ENCODE data around the gene EFNA5. TPM values are rescaled to one million over a fixed set of nuclear protein-coding genes. Genes with fewer than 3 reads are reported as not detected.

Gene EFNA5
- total RNA-seq, 1 donor from 2014 or later, result 38.9 TPM

- Mint-ChIP-seq H3K9me3 (ENCODE audit: low read depth) (no peaks in the 10 kb centered on the region), H3K27me3 (ENCODE audit: low read depth) (no peaks in the 10 kb centered on the region), H3K4me1 (ENCODE audit: low read depth) (peaks cover 33% of the 10 kb centered on the region), H3K27ac (ENCODE audit: unreplicated experiment) (no peak overlapping the region), H3K4me3 (ENCODE audit: unreplicated experiment) (no peak overlapping the region), H3K36me3 (ENCODE audit: low read depth) (no peaks in the 10 kb centered on the region)
- DNase-seq (ENCODE audit: low spot score), result no peak
- no peak for TF ChIP-seq CTCF (IDR thresholded peaks at IDR 0.05)
These were observed 5.6 kb downstream of the EFNA5 start for GRCh38 chr5:107665036-107665570.

GRCh38 chr5:107663697-107664096 lies 7.0 kb downstream of the EFNA5 start:
- no peak for DNase-seq (ENCODE audit: low spot score)
- Mint-ChIP-seq H3K4me3 (ENCODE audit: unreplicated experiment) (no peak overlapping the region), H3K36me3 (ENCODE audit: low read depth) (peaks cover 1% of the 10 kb centered on the region), H3K9me3 (ENCODE audit: low read depth) (no peaks in the 10 kb centered on the region), H3K27me3 (ENCODE audit: low read depth) (no peaks in the 10 kb centered on the region), H3K4me1 (ENCODE audit: low read depth) (peaks cover 28% of the 10 kb centered on the region), H3K27ac (ENCODE audit: unreplicated experiment) (no peak overlapping the region)
- TF ChIP-seq CTCF (IDR thresholded peaks at IDR 0.05), result no peak

- TF ChIP-seq CTCF (IDR thresholded peaks at IDR 0.05), result no peak
- Mint-ChIP-seq H3K27ac (ENCODE audit: unreplicated experiment) (no peak overlapping the region), H3K27me3 (ENCODE audit: low read depth) (no peaks in the 10 kb centered on the region), H3K36me3 (ENCODE audit: low read depth) (peaks cover 1% of the 10 kb centered on the region), H3K4me3 (ENCODE audit: unreplicated experiment) (no peak overlapping the region), H3K4me1 (ENCODE audit: low read depth) (peaks cover 15% of the 10 kb centered on the region), H3K9me3 (ENCODE audit: low read depth) (no peaks in the 10 kb centered on the region)
- DNase-seq (ENCODE audit: low spot score), result no peak
These were observed 9.1 kb downstream of the EFNA5 start for GRCh38 chr5:107661650-107662044.

GRCh38 chr5:107661038-107661649 lies 9.6 kb downstream of the EFNA5 start:
- TF ChIP-seq CTCF (IDR thresholded peaks at IDR 0.05), result no peak
- no peaks in the 10 kb centered on the region for H3K9me3 Mint-ChIP-seq (ENCODE audit: low read depth)
- H3K4me3 Mint-ChIP-seq (ENCODE audit: unreplicated experiment), result no peak overlapping the region
- no peak overlapping the region for H3K27ac Mint-ChIP-seq (ENCODE audit: unreplicated experiment)
- DNase-seq (ENCODE audit: low spot score), result no peak
- peaks cover 12% of the 10 kb centered on the region for H3K4me1 Mint-ChIP-seq (ENCODE audit: low read depth)
- no peaks in the 10 kb centered on the region for H3K27me3 Mint-ChIP-seq (ENCODE audit: low read depth)
- peaks cover 1% of the 10 kb centered on the region for H3K36me3 Mint-ChIP-seq (ENCODE audit: low read depth)

GRCh38 chr5:107658528-107658927 lies 12.2 kb downstream of the EFNA5 start:
- Mint-ChIP-seq H3K4me1 (ENCODE audit: low read depth) (peaks cover 11% of the 10 kb centered on the region), H3K36me3 (ENCODE audit: low read depth) (peaks cover 1% of the 10 kb centered on the region), H3K4me3 (ENCODE audit: unreplicated experiment) (no peak overlapping the region), H3K27ac (ENCODE audit: unreplicated experiment) (no peak overlapping the region), H3K27me3 (ENCODE audit: low read depth) (no peaks in the 10 kb centered on the region), H3K9me3 (ENCODE audit: low read depth) (no peaks in the 10 kb centered on the region)
- TF ChIP-seq CTCF (IDR thresholded peaks at IDR 0.05), result no peak
- DNase-seq (ENCODE audit: low spot score), result no peak
